Common myeloid progenitor, CD34-positive (primary cell): Measurements from ENCODE around the gene ITGA5.

Experiments
- CTCF ChIA-PET: fragments of 350-600 bp; sonication (Branson Sonifier 250); formaldehyde crosslinking; loops from one replicate; lab custom pipeline; 2021; ENCODE audit warnings: antibody characterized with exemption; lab: Charles Lee
- POLR2A ChIA-PET: fragments of 350-600 bp; sonication (Branson Sonifier 250); formaldehyde crosslinking; loops from one replicate; lab custom pipeline; 2021; ENCODE audit warnings: antibody characterized with exemption; lab: Charles Lee
- DNase-seq, 3 donors: peaks; one replicate each; pipeline versions ENCODE4 v3.0.0 to v3.0.0-alpha.2; 2013
- H3K27ac ChIP-seq, 2 experiments: 1 replicate in 1 of 2; 2 replicates in 1 of 2; pipeline ENCODE4 v1.7.0; 2013; ENCODE audit warnings: inconsistent platforms in 2 of 2, low read length in 2 of 2, mild to moderate bottlenecking in 2 of 2, low read depth in 1 of 2, moderate library complexity in 1 of 2; ENCODE audit not compliant: severe bottlenecking in 2 of 2, insufficient read depth in 1 of 2, poor library complexity in 1 of 2
- H3K27me3 ChIP-seq, 5 experiments: replicated peaks in 2 of 5; 1 replicate in 3 of 5; 2 replicates in 2 of 5; pipeline versions ENCODE4 v1.6.1 to v1.7.0; 2013; ENCODE audit warnings: low read length in 4 of 5, mild to moderate bottlenecking in 2 of 5, moderate library complexity in 2 of 5, inconsistent platforms in 1 of 5; ENCODE audit not compliant: insufficient read depth in 5 of 5, control insufficient read depth in 4 of 5
- H3K36me3 ChIP-seq, 4 experiments: 1 replicate in 2 of 4; 2 replicates in 2 of 4; pipeline versions ENCODE4 v1.6.1 to v1.7.0; 2013; ENCODE audit warnings: low read length in 3 of 4, control low read depth in 1 of 4, mild to moderate bottlenecking in 1 of 4; ENCODE audit not compliant: control insufficient read depth in 4 of 4, insufficient read depth in 4 of 4
- H3K4me1 ChIP-seq, 4 experiments: 1 replicate in 3 of 4; 2 replicates in 1 of 4; pipeline versions ENCODE4 v1.6.1 to v1.7.1; 2013; ENCODE audit warnings: low read length in 3 of 4, mild to moderate bottlenecking in 3 of 4, control low read depth in 1 of 4, inconsistent platforms in 1 of 4, moderate library complexity in 1 of 4; ENCODE audit not compliant: control insufficient read depth in 4 of 4, insufficient read depth in 4 of 4; ENCODE audit errors: control extremely low read depth in 1 of 4
- H3K4me3 ChIP-seq, 7 experiments: 1 replicate in 4 of 7; 2 replicates in 3 of 7; pipeline versions ENCODE4 v1.5.1 to v1.7.0; 2013; ENCODE audit warnings: mild to moderate bottlenecking in 7 of 7, low read length in 6 of 7, moderate library complexity in 6 of 7, inconsistent platforms in 2 of 7, low read depth in 2 of 7, control low read depth in 1 of 7; ENCODE audit not compliant: insufficient read depth in 4 of 7, control insufficient read depth in 1 of 7; ENCODE audit errors: extremely low read depth in 1 of 7
- H3K9me3 ChIP-seq, 5 experiments: 1 replicate in 4 of 5; 2 replicates in 1 of 5; pipeline versions ENCODE4 v1.6.1 to v1.7.1; 2013; ENCODE audit warnings: low read length in 4 of 5, mild to moderate bottlenecking in 2 of 5, inconsistent platforms in 1 of 5, low read depth in 1 of 5, moderate library complexity in 1 of 5; ENCODE audit not compliant: control insufficient read depth in 4 of 5, insufficient read depth in 2 of 5; ENCODE audit errors: control extremely low read depth in 1 of 5
- whole genome bisulfite sequencing: methylation state at CpG from one replicate; pipeline ENCODE4 v1.1.5; 2013; ENCODE audit not compliant: insufficient coverage; 5-methylcytosine and 5-hydroxymethylcytosine counted together

ITGA5 gene

GRCh38 chr12:54390668-54391551 is 28.2 kb downstream of the ITGA5 start:
- peaks cover 3 to 86% (median 54%) of the 10 kb centered on the region in 4 experiments for H3K4me1 ChIP-seq
- no peaks in the 10 kb centered on the region for H3K27me3 ChIP-seq
- WGBS = under 1% methylated on average over 33 of the region's 51 CpGs
- peak; percentile 69 to 87 (median 80) for DNase-seq
- peak overlapping the region; percentile 15 to 73 for H3K27ac ChIP-seq
- H3K4me3 ChIP-seq = peak overlapping the region; percentile 42 to 79 (median 73)
- ChIA-PET POLR2A (interaction anchor here (0.9 to 1.1 kb wide), 3 partner anchors 8 to 28 kb away, joined by 3 read pairs; no protein-coding TSS in a partner anchor), CTCF (interaction anchor here (0.6 to 4.8 kb wide), 8 partner anchors 9 to 58 kb away, joined by 3 to 65 read pairs (median 7); no protein-coding TSS in a partner anchor)
- H3K9me3 ChIP-seq = no peaks in the 10 kb centered on the region
- peaks cover 0 to 19% (median 14%) of the 10 kb centered on the region in 4 experiments for H3K36me3 ChIP-seq

GRCh38 chr12:54390176-54390667 is 28.8 kb downstream of the ITGA5 start:
- Histone ChIP-seq H3K27me3 (no peaks in the 10 kb centered on the region), H3K4me3 (peak overlapping the region in 5 of 7 experiments; percentile 7 to 79 (median 74)), H3K9me3 (no peaks in the 10 kb centered on the region), H3K27ac (no peak overlapping the region), H3K4me1 (peaks cover 3 to 93% (median 56%) of the 10 kb centered on the region in 4 experiments), H3K36me3 (peaks cover 0 to 13% (median 9%) of the 10 kb centered on the region in 4 experiments)
- ChIA-PET CTCF (interaction anchor here (1.1 to 4.8 kb wide), 4 partner anchors 9 to 50 kb away, joined by 3 to 65 read pairs (median 24); no protein-coding TSS in a partner anchor), POLR2A (interaction anchor here (1.0 to 1.1 kb wide), 2 partner anchors 9 to 28 kb away, joined by 3 read pairs; no protein-coding TSS in a partner anchor)
- WGBS = no CpG with 5 or more reads among the region's 7 CpGs
- no peak for DNase-seq

GRCh38 chr12:54389607-54390175 is 29.4 kb downstream of the ITGA5 start:
- peaks cover 3 to 93% (median 60%) of the 10 kb centered on the region in 4 experiments for H3K4me1 ChIP-seq
- peak overlapping the region in 2 of 7 experiments; percentile 73 to 79 for H3K4me3 ChIP-seq
- no peaks in the 10 kb centered on the region for H3K9me3 ChIP-seq
- peak overlapping the region in 1 of 2 experiments; percentile 37 for H3K27ac ChIP-seq
- peaks cover 0 to 8% (median 4%) of the 10 kb centered on the region in 4 experiments for H3K36me3 ChIP-seq
- POLR2A ChIA-PET = interaction anchor here (1.0 to 1.1 kb wide), 2 partner anchors 10 to 29 kb away, joined by 3 read pairs; no protein-coding TSS in a partner anchor
- no peak for DNase-seq
- H3K27me3 ChIP-seq = no peaks in the 10 kb centered on the region
- CTCF ChIA-PET = interaction anchor here (2.5 to 4.8 kb wide), 2 partner anchors 9 to 10 kb away, joined by 8 to 65 read pairs; no protein-coding TSS in a partner anchor
- WGBS = 88% methylated on average over 5 of the region's 5 CpGs

GRCh38 chr12:54389134-54389508 is 29.9 kb downstream of the ITGA5 start:
- POLR2A ChIA-PET = no interaction called here
- Histone ChIP-seq H3K9me3 (no peaks in the 10 kb centered on the region), H3K27me3 (no peaks in the 10 kb centered on the region), H3K4me3 (peak overlapping the region in 1 of 7 experiments; percentile 2), H3K27ac (peak overlapping the region in 1 of 2 experiments; percentile 37), H3K4me1 (peaks cover 3 to 93% (median 64%) of the 10 kb centered on the region in 4 experiments), H3K36me3 (peaks cover 0 to 2% (median under 1%) of the 10 kb centered on the region in 4 experiments)
- 85% methylated on average over 2 of the region's 3 CpGs for WGBS
- CTCF ChIA-PET = interaction anchor here (2.5 kb wide), 1 partner anchor 10 kb away, joined by 8 read pairs; no protein-coding TSS in a partner anchor
- DNase-seq = no peak

- peak overlapping the region in 1 of 2 experiments; percentile 37 for H3K27ac ChIP-seq
- no peaks in the 10 kb centered on the region for H3K9me3 ChIP-seq
- no peak for DNase-seq
- ChIA-PET POLR2A (interaction anchor here (0.7 kb wide), 1 partner anchor 804 kb away, joined by 3 read pairs; no protein-coding TSS in a partner anchor), CTCF (interaction anchor here (0.6 to 4.5 kb wide), 10 partner anchors 8 to 174 kb away, joined by 3 to 27 read pairs (median 5); no protein-coding TSS in a partner anchor)
- no peaks in the 10 kb centered on the region for H3K27me3 ChIP-seq
- 100% methylated on average over 1 of the region's 4 CpGs for WGBS
- no peaks in the 10 kb centered on the region for H3K36me3 ChIP-seq
- peak overlapping the region in 1 of 7 experiments; percentile 2 for H3K4me3 ChIP-seq
- peaks cover 3 to 93% (median 62%) of the 10 kb centered on the region in 4 experiments for H3K4me1 ChIP-seq
Observed at GRCh38 chr12:54388237-54389133, 30.6 kb downstream of the ITGA5 start.

- ChIA-PET POLR2A (no interaction called here), CTCF (interaction anchor here (0.9 to 4.5 kb wide), 10 partner anchors 13 to 165 kb away, joined by 3 to 27 read pairs (median 4); no protein-coding TSS in a partner anchor)
- WGBS = 100% methylated on average over 3 of the region's 3 CpGs
- Histone ChIP-seq H3K27me3 (no peaks in the 10 kb centered on the region), H3K9me3 (no peaks in the 10 kb centered on the region), H3K4me1 (peaks cover 3 to 86% (median 53%) of the 10 kb centered on the region in 4 experiments), H3K27ac (no peak overlapping the region), H3K36me3 (peaks cover 0 to 9% (median under 1%) of the 10 kb centered on the region in 4 experiments), H3K4me3 (no peak overlapping the region)
- DNase-seq = no peak
Observed at GRCh38 chr12:54387114-54387467, 32.0 kb downstream of the ITGA5 start.
